GM21526 (cell line): Measurements from ENCODE around the gene EFHB.
"Not testable (repeated sequence)": the region's sequence is repeated elsewhere in the genome, so short reads cannot be mapped to it uniquely, and the experiment has no call there.

Experiments
- ATAC-seq: cut with Tn5 transposase; IDR thresholded peaks from one replicate; pipeline ENCODE4 v1.9.1; 2021; ENCODE audit warnings: moderate library complexity; ENCODE audit not compliant: unreplicated experiment, low FRiP score

The EFHB gene

DNA sequence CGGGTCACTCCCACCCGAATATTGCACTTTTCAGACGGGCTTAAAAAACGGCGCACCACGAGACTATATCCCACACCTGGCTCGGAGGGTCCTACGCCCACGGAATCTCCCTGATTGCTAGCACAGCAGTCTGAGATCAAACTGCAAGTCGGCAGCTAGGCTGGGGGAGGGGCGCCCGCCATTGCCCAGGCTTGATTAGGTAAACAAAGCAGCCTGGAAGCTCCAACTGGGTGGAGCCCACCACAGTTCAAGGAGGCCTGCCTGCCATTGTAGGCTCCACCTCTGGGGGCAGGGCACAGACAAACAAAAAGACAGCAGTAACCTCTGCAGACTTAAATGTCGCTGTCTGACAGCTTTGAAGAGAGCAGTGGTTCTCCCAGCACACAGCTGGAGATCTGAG lies 78.7 kb downstream of the EFHB start:
- not testable (repeated sequence) for ATAC-seq

DNA sequence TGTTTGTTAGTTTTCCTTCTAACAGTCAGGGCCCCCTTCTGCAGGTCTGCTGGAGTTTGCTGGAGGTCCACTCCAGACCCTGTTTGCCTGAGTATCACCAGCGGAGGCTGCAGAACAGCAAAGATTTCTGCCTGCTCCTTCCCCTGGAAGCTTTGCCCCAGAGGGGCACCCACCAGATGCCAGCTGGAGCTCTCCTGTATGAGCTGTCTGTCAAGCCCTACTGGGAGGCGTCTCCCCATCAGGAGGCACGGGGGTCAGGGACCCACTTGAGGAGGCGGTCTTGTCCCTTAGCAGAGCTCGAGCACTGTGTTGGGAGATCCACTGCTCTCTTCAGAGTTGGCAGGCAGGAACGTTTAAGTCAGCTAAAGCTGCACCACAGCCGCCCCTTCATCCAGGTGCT lies 87.4 kb downstream of the EFHB start:
- not testable (repeated sequence) for ATAC-seq
